Keratinocyte (primary cell): Measurements from ENCODE around the gene DRD5.

ENCODE experiments used
- CTCF ChIP-seq, 3 experiments: IDR thresholded peaks in 1 of 3; conservative IDR thresholded peaks in 1 of 3; optimal IDR thresholded peaks in 1 of 3; 2 replicates in 2 of 3; 3 replicates in 1 of 3; pipeline versions ENCODE3 to v1.5.1; 2011; ENCODE audit warnings: low read length in 3 of 3, mild to moderate bottlenecking in 3 of 3, moderate library complexity in 2 of 3, control low read depth in 1 of 3, inconsistent platforms in 1 of 3; ENCODE audit not compliant: insufficient read depth in 2 of 3; ENCODE audit errors: extremely low read depth in 1 of 3
- EZH2 ChIP-seq: IDR thresholded peaks from one replicate; pipeline ENCODE4 v1.6.1; 2012; ENCODE audit warnings: inconsistent platforms, mild to moderate bottlenecking, low read length, moderate library complexity

GRCh38 chr4:9820343-9820742 is 38.9 kb downstream of the DRD5 start:
- TF ChIP-seq CTCF (optimal IDR thresholded peaks at IDR 0.05 in 1 of 3, IDR thresholded peaks at IDR 0.05 in 1 of 3, conservative IDR thresholded peaks at IDR 0.05 in 1 of 3; ENCODE audit: extremely low read depth in 1 of 3, insufficient read depth in 2 of 3, low read length in 3 of 3) (no peak), EZH2 (no peak)
